GM23248 (cell line): ENCODE results near the gene BICRA.

Source experiments
- EZH2 ChIP-seq: fragments of 200-600 bp; sonication (generic); IDR thresholded peaks from 2 replicates; pipeline ENCODE4 v1.6.1; 2018; ENCODE audit warnings: antibody characterized with exemption, mild to moderate bottlenecking; ENCODE audit not compliant: insufficient read depth, poor library complexity, severe bottlenecking
- EZH2phosphoT487 ChIP-seq: fragments of 200-600 bp; sonication (generic); IDR thresholded peaks from 2 replicates; pipeline ENCODE4 v1.6.1; 2018; ENCODE audit warnings: antibody characterized with exemption, moderate library complexity, mild to moderate bottlenecking, low read depth; ENCODE audit not compliant: insufficient read depth

GRCh38 chr19:47625650-47626049, 16.7 kb downstream of the BICRA start:
- no peak for TF ChIP-seq EZH2phosphoT487
- no peak for TF ChIP-seq EZH2
